Fibroblast of villous mesenchyme (primary cell): Measurements from ENCODE around the gene SPDYE4. TPM values are rescaled to one million over a fixed set of nuclear protein-coding genes. Genes with fewer than 3 reads are reported as not detected.

Source experiments
- DNase-seq: peaks from one replicate; pipeline ENCODE4 v3.0.0-alpha.2; 2010; ENCODE audit warnings: low read depth
- H3K4me3 ChIP-seq: 2 replicates; pipeline ENCODE4 v1.5.1; 2011; ENCODE audit warnings: low read depth, mild to moderate bottlenecking, low read length
- total RNA-seq: library from RNA; depleted of rRNA; stranded (reverse); fragments of >200 nt; gene quantifications from 2 replicates; pipeline ENCODE4 v1.2.3, GENCODE V29; 2012
- TF ChIP-seq, protein P1 (sequence below): IDR thresholded peaks from 2 replicates; pipeline ENCODE4 v1.5.1; 2012; ENCODE audit warnings: low read depth, mild to moderate bottlenecking, low read length; ENCODE audit not compliant: insufficient read depth

Gene SPDYE4
- total RNA-seq, 1 donor = not detected

DNA sequence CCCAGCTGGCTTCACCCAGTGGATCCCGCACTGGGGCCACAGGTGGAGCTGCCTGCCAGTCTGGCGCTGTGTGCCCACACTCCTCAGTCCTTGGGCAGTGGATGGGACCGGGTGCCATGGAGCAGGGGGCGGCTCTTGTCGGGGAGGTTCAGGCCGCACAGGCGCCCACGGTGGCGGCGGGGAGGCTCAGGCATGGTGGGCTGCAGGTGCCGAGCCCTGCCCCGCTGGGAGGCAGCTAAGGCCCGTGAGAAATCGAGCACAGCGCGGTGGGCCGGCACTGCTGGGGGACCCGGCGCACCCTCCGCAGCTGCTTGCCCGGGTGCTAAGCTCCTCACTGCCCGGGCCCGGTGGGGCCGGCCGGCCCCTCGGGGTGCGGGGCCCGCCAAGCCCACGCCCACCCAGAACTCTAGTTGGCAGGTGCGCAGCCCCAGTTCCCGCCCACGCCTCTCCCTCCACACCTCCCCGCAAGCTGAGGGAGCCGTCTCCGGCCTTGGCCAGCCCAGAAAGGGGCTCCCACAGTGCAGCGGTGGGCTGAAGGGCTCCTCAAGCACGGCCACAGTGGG lies 40.3 kb downstream of the SPDYE4 start:
- TF ChIP-seq, protein P1, sequence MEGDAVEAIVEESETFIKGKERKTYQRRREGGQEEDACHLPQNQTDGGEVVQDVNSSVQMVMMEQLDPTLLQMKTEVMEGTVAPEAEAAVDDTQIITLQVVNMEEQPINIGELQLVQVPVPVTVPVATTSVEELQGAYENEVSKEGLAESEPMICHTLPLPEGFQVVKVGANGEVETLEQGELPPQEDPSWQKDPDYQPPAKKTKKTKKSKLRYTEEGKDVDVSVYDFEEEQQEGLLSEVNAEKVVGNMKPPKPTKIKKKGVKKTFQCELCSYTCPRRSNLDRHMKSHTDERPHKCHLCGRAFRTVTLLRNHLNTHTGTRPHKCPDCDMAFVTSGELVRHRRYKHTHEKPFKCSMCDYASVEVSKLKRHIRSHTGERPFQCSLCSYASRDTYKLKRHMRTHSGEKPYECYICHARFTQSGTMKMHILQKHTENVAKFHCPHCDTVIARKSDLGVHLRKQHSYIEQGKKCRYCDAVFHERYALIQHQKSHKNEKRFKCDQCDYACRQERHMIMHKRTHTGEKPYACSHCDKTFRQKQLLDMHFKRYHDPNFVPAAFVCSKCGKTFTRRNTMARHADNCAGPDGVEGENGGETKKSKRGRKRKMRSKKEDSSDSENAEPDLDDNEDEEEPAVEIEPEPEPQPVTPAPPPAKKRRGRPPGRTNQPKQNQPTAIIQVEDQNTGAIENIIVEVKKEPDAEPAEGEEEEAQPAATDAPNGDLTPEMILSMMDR = no peak
- DNase-seq = no peak
- no peak overlapping the region for H3K4me3 ChIP-seq

DNA sequence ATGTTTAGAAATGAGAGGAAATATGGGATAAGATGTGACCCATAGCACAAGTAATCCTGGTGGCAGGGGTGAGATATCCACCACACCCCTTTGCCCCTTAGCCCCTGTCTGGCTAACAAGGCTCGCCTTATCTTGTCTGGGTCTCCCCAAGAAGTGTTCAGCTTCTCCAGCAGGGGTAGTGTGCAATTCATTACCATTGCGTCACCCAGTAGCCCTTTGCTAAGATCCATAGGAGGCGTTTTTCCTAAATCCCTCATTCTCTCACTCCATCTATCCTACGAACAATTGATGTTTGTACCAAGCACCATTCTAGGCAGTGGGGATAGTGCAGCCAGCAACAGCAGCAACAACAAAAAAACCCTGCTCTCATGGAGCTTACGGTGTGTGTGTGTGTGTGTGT lies 44.5 kb downstream of the SPDYE4 start:
- DNase-seq = no peak
- H3K4me3 ChIP-seq = no peak overlapping the region
- TF ChIP-seq, protein P1 = no peak

- no peak overlapping the region for H3K4me3 ChIP-seq
- no peak for DNase-seq
- TF ChIP-seq, protein P1 = no peak
Measured at GRCh38 chr17:8713315-8713714, 45.0 kb downstream of the SPDYE4 start.

DNA sequence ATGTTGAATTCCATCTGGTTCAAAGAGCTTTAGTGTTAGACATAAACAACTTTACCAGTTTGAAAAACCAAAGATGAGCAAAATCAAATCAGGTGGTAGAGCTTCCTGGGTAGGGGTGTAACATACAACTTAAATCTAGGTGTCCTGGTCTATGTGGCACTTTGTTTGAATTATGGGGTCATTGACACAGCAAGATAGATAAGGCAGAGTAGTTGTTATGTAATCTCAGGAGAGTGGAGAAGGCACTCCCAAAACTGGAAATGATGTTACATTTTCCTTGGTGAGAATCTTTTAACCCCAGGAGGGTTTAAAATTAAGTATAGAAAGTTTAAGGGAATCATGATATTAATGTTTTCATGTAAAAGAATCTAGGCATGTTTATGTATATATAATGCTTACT lies 45.6 kb downstream of the SPDYE4 start:
- no peak overlapping the region for H3K4me3 ChIP-seq
- TF ChIP-seq, protein P1 = no peak
- DNase-seq = no peak

DNA sequence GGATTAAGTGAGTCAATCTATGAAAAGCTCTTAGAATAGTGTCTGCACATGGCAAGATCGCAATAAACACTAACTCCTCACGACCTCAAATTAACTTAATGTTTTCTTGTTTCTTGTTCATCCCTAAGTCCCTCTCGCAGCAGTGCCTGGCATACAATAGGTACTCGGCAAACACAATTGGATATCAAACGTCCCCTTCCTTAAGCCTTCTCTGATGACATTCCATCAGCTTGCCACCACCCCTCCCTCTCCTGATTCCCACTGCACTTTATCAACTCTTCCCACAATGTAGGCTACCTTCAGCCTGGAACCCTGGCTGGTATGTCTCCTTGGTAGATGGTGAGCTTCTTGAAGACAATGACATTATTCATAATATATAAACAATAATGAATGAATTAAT lies 47.1 kb downstream of the SPDYE4 start:
- no peak for DNase-seq
- TF ChIP-seq, protein P1 = no peak
- H3K4me3 ChIP-seq = no peak overlapping the region

GRCh38 chr17:8710813-8711212 lies 47.5 kb downstream of the SPDYE4 start:
- no peak for DNase-seq
- no peak overlapping the region for H3K4me3 ChIP-seq
- TF ChIP-seq, protein P1 = no peak

GRCh38 chr17:8709006-8709405 lies 49.3 kb downstream of the SPDYE4 start:
- no peak overlapping the region for H3K4me3 ChIP-seq
- no peak for DNase-seq
- TF ChIP-seq, protein P1 = no peak
